Calu3 (cell line): ENCODE measurements around the gene ABCC10. TPM values are rescaled to one million over a fixed set of nuclear protein-coding genes. Genes with fewer than 3 reads are reported as not detected.
A peak's percentile ranks its signal among the peaks of the same experiment; 100 is the strongest.

Source experiments
- BruUV-seq: library from RNA; stranded (reverse); fragments of 400-500 nt; replicated peaks from 2 replicates; lab custom pipeline; 2021; lab: Mats Ljungman, UMichigan
- CTCF ChIA-PET: fragments of 300-600 bp; sonication (Branson Sonifier 250); formaldehyde crosslinking; loops from one replicate; lab custom pipeline; 2022; ENCODE audit warnings: antibody characterized with exemption; lab: Charles Lee
- DNase-seq: peaks from one replicate; pipeline ENCODE4 v3.0.0; 2022
- H3K27ac Mint-ChIP-seq: one replicate; pipeline ENCODE4 v1.8.0; 2022; ENCODE audit warnings: mixed read lengths; ENCODE audit not compliant: unreplicated experiment
- H3K27me3 Mint-ChIP-seq: one replicate; pipeline ENCODE4 v1.8.0; 2022; ENCODE audit warnings: mixed read lengths; ENCODE audit not compliant: unreplicated experiment
- H3K36me3 Mint-ChIP-seq: one replicate; pipeline ENCODE4 v1.8.0; 2022; ENCODE audit warnings: mild to moderate bottlenecking, moderate library complexity, mixed read lengths; ENCODE audit not compliant: insufficient read depth, unreplicated experiment
- H3K4me1 Mint-ChIP-seq: one replicate; pipeline ENCODE4 v1.8.0; 2022; ENCODE audit warnings: mild to moderate bottlenecking, low read depth, mixed read lengths; ENCODE audit not compliant: unreplicated experiment
- H3K4me3 Mint-ChIP-seq: one replicate; pipeline ENCODE4 v1.8.0; 2022; ENCODE audit warnings: mild to moderate bottlenecking, low read depth, moderate library complexity, mixed read lengths; ENCODE audit not compliant: unreplicated experiment
- H3K9me3 Mint-ChIP-seq: one replicate; pipeline ENCODE4 v1.8.0; 2022; ENCODE audit warnings: low read depth, mixed read lengths; ENCODE audit not compliant: unreplicated experiment
- CTCF ChIP-seq: fragments of 200-600 bp; IDR thresholded peaks from one replicate; pipeline ENCODE4 v1.8.0; 2022; ENCODE audit warnings: antibody characterized with exemption; ENCODE audit not compliant: unreplicated experiment
- intact Hi-C: fragments of 100-400 bp; cut with micrococcal nuclease; formaldehyde crosslinking; loops from one replicate; pipeline ENCODE4 v1.10.0; 2022; ENCODE audit not compliant: unreplicated experiment
- total RNA-seq: library from RNA; stranded (reverse); gene quantifications from 2 replicates; pipeline ENCODE4 v1.2.3, GENCODE V29; 2022

The ABCC10 gene
- total RNA-seq, 1 experiment from 2014 or later, result 53.0 TPM

GRCh38 chr6:43452896-43453295, 25.6 kb downstream of the ABCC10 start:
- no peak overlapping the region for H3K4me3 Mint-ChIP-seq
- peaks cover 56% of the 10 kb centered on the region for H3K36me3 Mint-ChIP-seq
- CTCF ChIA-PET, result no interaction called here
- H3K27me3 Mint-ChIP-seq, result peaks cover 35% of the 10 kb centered on the region
- intact Hi-C loops, result no loop called here
- H3K9me3 Mint-ChIP-seq, result no peaks in the 10 kb centered on the region
- no peak overlapping the region for H3K27ac Mint-ChIP-seq
- H3K4me1 Mint-ChIP-seq, result peaks cover 17% of the 10 kb centered on the region
- BruUV-seq, result no TSS peak
- TF ChIP-seq CTCF, result no peak
- no peak for DNase-seq

DNA sequence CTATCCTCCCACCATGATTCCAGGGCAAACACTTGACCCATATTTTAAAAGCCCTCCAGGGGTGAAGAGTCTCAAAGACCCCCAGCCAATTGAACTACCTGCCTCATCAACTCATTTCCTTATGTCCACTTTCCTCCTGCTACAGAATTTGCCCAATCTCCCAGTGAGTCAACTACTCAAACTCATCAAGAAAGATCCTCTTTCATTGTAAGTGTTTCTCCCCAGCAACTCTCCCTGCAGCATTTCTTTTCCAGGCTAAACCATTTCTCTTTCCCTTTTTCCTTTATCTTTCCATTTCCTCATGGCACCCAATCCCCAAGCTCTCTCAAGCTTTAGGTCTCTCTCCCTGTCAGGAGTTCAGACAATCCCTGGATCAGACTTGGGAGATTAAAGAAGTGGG, 26.5 kb downstream of the ABCC10 start:
- no TSS peak for BruUV-seq
- Mint-ChIP-seq H3K4me1 (peaks cover 17% of the 10 kb centered on the region), H3K36me3 (peaks cover 55% of the 10 kb centered on the region), H3K27me3 (peaks cover 35% of the 10 kb centered on the region), H3K4me3 (peak overlapping the region; percentile 70), H3K9me3 (no peaks in the 10 kb centered on the region), H3K27ac (peak overlapping the region; percentile 16)
- CTCF ChIA-PET, result no interaction called here
- DNase-seq, result no peak
- no peak for TF ChIP-seq CTCF
- intact Hi-C loops, result loop anchor here (1.0 to 2.0 kb wide), 2 partner anchors 52 to 67 kb away; no protein-coding TSS in a partner anchor

DNA sequence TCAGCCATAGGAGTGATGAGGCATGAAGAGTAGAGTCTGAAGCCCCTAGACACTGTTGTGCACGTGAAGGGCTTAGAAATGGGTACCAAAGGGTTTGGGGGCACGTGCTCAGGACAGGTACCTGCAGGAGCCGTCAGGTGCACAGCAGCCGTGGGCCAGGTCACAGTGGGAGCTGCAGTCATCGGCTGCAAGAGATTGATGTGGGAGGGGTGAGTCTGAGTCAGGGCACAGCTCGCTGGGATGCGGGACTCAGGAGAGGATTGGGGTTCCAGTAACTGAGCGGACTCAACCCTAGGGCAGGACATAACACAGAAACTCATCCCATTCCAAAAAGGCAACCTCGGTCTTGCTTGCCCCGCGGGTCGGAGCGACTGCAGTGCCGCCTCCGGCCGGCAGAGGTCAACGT, 27.0 kb downstream of the ABCC10 start:
- H3K4me1 Mint-ChIP-seq, result peaks cover 17% of the 10 kb centered on the region
- peak overlapping the region; percentile 70 for H3K4me3 Mint-ChIP-seq
- DNase-seq, result no peak
- no TSS peak for BruUV-seq
- CTCF ChIA-PET, result no interaction called here
- peaks cover 51% of the 10 kb centered on the region for H3K36me3 Mint-ChIP-seq
- H3K27me3 Mint-ChIP-seq, result peaks cover 35% of the 10 kb centered on the region
- peak overlapping the region; percentile 16 for H3K27ac Mint-ChIP-seq
- intact Hi-C loops, result loop anchor here (1.0 to 2.0 kb wide), 2 partner anchors 52 to 67 kb away; no protein-coding TSS in a partner anchor
- TF ChIP-seq CTCF, result peak; percentile 99
- H3K9me3 Mint-ChIP-seq, result no peaks in the 10 kb centered on the region

GRCh38 chr6:43454696-43455530, 27.6 kb downstream of the ABCC10 start:
- CTCF ChIA-PET, result interaction anchor here (0.6 to 2.7 kb wide), 2 partner anchors 38 to 42 kb away, joined by 3 to 12 read pairs; no protein-coding TSS in a partner anchor
- H3K9me3 Mint-ChIP-seq, result no peaks in the 10 kb centered on the region
- intact Hi-C loops, result loop anchor here (1.0 to 2.0 kb wide), 2 partner anchors 51 to 68 kb away; no protein-coding TSS in a partner anchor
- peak overlapping the region; percentile 16 for H3K27ac Mint-ChIP-seq
- no TSS peak for BruUV-seq
- TF ChIP-seq CTCF, result peak; percentile 49
- peak overlapping the region; percentile 70 for H3K4me3 Mint-ChIP-seq
- DNase-seq, result peak; percentile 96
- H3K36me3 Mint-ChIP-seq, result peaks cover 51% of the 10 kb centered on the region
- H3K27me3 Mint-ChIP-seq, result peaks cover 37% of the 10 kb centered on the region
- H3K4me1 Mint-ChIP-seq, result peaks cover 17% of the 10 kb centered on the region
